Stimulated activated CD4-positive, alpha-beta T cell treated with anti-CD3 and anti-CD28 coated beads, Interleukin-4, amount 100 ng/mL, for 4 hours (primary cell): ENCODE data around the gene XIST.
"Not testable (repeated sequence)": the region's sequence is repeated elsewhere in the genome, so short reads cannot be mapped to it uniquely, and the experiment has no call there.

Experiments
- DNase-seq, 2 experiments: peaks; one replicate each; pipeline ENCODE4 v3.0.0-alpha.2; 2020

The XIST gene

DNA sequence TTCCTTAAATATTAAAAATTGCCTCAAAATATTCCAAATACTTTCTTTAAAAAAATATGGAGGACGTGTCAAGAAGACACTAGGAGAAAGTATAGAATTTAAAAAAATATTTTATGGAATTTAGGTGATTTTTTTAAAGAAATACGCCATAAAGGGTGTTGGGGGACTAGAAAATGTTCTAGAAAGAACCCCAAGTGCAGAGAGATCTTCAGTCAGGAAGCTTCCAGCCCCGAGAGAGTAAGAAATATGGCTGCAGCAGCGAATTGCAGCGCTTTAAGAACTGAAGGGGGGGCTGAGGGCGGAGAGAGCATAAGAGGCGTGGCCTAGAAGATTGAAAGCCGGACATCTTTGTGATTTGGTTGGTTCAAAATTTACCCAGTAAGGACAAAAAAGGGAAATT, at the start of gene XIST:
XIST (minus strand) TSS at position 248 of the 400 bp plus-strand sequence.
- DNase-seq = no peak

DNA sequence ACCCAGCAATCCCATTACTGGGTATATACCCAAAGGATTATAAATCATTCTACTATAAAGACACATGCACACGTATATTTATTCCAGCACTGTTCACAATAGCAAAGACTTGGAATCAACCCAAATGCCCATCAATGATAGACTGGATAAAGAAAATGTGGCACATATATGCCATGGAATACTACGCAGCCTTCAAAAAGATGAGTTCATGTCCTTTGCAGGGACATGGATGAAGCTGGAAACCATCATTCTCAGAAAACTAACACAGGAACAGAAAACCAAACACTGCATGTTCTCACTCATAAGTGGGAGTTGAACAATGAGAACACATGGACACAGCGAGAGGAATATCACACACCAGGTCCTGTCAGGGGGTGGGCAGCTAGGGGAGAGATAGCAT, 45.8 kb upstream of the XIST start:
- DNase-seq = not testable (repeated sequence)

DNA sequence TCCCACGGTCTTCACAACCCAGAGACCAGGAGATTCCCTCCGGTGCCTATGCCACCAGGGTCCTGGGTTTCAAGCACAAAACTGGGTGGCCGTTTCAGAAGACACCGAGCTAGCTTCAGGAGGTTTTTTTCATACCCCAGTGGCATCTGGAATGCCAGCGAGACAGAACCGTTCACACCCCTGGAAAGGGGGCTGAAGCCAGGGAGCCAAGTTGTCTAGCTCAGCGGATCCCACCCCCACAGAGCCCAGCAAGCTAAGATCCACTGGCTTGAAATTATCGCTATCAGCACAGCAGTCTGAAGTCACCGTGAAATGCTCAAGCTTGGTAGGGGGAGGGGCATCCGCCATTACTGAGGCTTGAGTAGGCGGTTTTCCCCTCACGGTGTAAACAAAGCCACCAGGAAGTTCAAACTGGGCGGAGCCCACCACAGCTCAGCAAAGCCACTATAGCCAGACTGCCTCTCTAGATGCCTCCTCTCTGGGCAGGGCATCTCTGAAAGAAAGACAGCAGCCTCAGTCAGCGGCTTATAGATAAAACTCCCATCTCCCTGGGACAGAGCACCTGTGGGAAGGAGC, 40.1 kb upstream of the XIST start:
- not testable (repeated sequence) for DNase-seq

DNA sequence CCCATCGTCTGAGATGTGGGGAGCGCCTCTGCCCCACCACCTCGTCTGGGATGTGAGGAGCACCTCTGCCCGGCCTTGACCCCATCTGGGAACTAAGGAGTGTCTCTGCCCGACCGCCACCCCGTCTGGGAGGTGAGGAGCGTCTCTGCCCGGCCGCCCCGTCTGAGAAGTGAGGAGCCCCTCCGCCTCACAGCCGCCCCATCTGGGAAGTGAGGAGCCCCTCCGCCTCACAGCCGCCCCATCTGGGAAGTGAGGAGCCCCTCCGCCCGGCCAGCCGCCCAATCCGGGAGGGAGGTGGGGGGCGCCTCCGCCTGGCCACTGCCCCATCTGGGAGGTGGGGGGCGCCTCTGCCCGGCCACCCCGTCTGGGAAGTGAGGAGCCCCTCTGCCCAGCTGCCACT, 29.7 kb upstream of the XIST start:
- not testable (repeated sequence) for DNase-seq

DNA sequence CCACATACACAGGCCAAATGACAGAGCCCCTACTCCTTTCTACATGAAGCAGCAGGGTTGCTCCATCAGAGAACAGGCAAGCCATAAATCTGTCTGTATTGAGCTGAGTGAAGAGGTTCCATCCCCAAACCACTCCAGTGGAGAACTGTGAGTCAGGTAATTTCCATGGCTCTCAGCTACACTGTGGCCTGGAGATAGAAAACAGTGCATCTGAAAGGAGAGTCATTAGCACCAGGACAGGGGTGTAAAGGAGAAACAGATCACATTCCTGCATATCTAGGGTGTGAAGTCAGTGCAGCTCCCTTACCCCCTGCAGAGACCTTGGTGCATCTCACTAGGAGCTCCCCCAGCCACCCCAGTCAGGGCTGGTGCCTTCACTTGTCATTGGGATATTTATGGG, 25.2 kb upstream of the XIST start:
- DNase-seq = no peak

DNA sequence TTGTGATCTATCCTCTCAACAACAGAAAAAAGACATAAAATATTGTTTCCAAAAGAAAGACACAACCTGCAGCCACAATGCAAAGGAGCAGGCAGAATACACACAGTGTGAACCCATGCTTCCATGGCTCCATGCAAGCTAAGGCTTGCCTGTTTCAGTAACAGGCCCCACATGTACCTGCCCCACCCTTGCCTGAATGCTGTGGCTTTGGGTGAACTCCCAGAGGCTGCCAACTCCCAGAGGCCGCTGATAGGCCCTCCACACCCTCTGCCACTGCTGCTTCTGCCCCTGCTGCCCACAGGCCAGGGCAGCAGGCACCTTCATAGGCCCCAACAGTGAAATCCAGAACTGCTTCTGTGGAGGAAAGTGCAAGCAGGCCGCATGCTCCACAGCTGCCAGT, 24.4 kb upstream of the XIST start:
- no peak for DNase-seq

DNA sequence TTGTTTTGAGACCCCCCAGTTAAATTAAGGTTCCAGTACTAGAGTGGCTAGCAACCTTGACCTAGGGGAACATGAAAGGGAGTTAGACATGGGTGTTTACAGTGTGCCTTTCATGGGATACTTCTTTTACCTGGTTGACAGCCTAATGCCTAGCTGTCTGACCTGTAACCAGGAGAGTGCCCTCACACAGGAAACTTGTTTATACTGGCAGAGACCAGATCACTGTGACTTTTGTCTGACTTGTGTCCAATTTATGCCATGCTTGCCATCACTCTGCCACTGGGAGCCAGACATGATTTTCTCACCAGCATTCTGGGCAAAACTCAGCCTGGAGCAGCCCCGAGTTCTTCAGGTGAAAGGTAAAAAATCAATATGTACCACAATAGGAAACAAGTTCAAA, 16.4 kb upstream of the XIST start:
- no peak for DNase-seq

DNA sequence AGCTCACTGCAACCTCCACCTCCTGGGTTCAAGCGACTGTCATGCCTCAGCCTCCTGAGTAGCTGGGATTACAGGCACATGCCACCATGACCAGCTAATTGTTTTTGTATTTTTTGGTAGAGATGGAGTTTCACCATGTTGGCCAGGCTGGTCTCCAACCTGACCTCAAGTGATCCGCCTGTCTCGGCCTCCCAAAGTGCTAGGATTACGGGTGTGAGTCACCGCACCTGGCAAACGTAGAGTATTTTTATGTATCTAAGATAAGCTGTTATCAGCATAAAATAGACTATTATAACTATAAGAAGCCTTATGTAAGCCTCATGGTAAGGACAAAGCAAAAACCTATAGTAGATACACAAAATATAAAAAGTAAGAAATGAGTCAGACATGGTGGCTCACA, 14.6 kb upstream of the XIST start:
- DNase-seq = no peak

DNA sequence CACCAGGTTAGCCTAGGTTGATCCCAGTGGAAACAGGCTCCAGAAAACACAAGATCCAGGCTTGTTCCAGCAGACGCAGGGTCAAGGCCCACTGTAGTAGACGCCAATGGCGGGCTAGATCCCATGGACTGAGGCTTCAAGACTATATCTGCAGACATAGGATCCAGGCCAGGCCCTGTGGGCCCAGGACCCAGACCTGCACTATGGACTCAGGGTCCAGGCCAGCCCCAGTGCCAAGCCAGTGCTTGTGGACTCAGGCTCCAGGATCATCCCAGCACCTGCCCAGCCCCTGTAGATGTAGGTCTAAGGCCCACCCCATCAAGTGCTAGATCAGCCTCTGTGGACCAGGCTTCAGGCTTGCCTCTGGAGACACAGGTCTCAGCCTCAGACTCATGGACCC, 11.3 kb upstream of the XIST start:
- no peak for DNase-seq

DNA sequence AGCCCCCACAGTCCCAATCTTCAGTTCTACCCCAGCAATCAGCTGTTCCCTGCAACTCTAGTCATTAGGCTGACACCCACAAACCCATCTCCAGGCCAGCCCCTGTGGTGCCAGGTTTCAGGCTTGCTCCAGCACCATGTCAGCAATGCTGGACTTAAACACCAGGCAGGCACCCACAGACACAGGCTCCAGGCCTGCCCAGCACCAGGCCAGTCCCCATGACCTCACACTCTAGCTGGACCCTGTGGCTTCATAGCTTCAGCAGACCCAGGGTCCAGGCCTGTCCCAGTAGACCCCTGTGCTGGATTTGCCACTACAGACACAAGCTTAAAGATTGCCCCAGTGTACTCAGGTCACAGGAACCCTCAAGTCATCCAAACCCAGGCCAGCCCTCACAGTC, 10.8 kb upstream of the XIST start:
- DNase-seq = no peak

DNA sequence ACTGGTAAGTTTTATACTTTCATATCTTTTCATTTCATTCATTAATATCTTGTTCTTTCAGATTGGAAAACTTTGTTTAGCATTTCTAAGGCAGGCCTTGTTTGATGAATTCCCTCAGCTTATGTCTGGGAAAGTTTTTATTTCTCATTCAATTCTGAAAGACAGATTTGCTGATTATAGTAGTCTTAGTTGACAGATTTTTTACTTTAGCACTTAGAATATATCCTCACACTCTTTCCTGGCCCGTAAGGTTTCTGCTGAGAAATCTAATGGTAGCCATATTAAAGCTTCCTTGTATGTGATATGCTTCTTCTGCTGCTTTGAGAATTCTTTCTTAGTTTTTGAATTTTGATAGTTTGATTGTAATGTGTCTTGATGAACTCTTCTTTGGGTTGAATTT, 7.1 kb upstream of the XIST start:
- DNase-seq = no peak

DNA sequence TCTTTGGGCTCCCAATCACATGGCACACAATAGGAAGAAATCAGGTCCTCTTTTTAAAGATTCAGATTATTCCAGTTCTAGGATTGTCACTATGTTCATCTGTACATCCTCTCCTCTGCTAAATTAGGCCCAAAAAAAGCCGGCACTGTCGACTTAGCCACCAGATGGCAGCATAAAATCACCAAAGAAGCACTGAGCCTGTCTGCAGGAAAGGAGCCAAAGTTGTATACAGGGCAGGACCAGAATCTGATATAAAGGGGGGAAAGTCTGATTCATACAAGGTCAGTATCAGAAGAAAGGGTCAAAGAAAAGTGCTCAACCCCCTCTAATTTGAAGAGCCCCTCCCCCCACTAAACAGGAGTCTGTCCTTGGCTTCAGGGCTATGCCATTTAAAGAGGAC, 3.0 kb upstream of the XIST start:
- DNase-seq = peak; percentile 36 to 40

DNA sequence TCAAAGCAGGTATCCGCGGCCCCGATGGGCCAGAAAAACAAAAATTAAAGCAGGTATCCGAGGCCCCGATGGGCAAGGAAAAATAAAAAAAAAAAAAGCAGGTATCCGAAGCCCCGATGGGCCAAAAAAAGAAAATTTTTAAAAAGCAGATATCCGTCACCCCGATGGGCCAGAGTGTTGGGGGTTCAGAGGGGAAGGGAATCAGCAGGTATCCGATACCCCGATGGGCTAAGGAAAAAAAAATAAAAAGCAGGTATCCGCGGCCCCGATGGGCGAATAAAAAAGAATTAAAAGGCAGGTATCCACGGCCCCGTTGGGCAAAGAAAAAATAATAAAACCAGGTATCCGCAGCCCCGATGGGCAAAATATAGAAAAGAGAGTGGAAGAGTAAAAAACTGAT, 492 bp downstream of the XIST start:
- no peak for DNase-seq

DNA sequence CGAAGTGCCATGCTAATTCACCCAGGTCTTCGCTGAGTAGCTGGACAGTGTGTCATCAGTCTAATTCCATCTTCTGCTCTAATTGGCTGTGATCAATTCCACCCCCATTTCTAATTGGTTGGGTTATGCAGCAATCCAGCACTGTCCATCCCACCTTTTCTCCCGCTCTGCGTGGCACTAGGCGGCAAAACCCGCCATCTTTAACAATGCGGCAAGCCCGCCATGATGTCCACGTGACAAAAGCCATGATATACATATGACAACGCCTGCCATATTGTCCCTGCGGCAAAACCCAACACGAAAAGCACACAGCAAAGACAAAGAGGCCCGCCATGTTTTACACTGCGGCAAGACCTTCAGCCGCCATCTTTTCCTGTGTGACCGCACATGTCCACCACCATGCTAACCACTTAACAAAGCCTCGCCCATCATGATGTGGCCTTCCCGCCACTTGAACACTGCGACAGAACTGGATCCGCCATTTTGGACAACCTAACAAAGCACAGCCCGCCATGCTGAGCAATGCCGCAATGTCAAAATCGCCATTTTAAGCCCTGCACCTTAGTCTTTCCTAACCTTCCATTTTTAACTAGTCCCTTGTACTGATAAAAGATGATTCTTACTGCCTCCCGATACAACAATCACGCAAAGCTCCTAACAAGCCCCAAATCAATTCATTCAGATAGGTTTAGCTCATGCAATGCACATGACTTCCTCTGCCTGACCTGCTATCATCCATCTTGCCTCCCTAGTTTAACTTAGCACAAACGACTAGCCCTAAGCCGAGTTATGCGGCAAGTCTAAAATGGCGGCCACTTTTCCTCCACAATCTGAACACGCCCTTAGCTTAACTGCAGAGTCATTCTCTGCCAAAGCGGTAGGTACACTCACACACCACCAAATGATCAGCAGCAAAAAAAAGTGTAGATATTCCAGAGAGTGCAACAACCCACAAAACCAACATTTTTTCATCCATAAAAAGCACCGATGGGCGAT, 1.2 kb downstream of the XIST start:
- DNase-seq = no peak

DNA sequence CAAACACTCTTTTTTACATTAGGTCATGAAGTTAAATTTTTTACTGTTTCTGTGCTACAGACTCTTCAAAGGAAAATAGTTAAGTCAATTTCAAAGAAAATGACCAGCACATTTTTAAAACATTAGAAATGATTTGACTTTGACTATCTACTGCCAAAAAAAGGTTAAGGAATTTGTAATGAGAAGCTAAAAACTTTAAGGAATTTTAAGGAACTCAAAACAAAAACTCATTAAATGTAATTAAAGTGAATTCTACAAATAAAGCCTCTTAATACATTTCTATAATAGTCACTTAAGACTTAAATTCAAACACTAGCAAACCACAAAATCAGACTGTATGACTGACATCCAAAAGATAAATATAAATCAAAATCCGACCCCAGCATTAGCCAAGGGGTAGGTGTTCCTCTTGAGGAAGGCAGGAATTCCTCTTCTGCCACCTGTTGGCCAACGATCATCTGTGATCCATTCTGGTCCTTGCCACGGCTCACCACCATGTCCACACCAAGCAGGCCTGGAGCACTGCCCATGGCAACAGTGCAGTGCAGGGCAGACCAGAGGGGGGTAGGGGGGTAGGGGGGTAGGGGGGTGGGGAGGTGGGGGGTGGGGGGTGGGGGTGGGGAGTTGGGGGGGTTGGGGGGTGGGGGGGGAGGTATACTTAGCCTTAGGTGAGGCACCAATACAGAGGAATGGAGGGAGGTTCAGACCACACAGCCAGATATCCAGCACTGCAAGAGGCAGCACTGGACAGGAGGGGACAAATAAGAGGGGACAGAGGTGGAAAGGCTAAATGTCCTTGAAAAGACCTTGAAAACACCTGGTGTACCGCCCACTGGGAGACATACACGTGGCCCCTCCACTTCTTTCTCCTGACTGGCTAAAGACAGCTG, 2.1 kb downstream of the XIST start:
- DNase-seq = no peak

DNA sequence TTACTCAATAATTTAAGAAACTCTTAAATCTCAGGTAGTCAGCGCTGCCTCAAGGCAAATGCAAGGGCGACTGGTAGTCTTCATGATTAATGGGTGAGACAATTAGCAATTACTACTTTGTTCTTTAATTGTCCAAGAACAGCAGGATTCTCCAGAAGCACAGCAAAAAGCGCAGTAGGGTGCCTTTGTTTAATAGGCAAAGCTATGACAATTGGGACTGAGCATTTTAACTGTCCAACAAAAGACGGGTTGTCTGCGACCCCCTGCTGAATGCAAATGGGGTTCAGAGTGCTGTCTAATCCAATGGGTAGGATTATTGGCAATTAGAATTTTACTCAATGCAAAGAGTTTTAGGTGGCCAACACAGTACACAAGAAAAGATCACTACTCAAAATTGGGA, 3.4 kb downstream of the XIST start:
- DNase-seq = no peak

DNA sequence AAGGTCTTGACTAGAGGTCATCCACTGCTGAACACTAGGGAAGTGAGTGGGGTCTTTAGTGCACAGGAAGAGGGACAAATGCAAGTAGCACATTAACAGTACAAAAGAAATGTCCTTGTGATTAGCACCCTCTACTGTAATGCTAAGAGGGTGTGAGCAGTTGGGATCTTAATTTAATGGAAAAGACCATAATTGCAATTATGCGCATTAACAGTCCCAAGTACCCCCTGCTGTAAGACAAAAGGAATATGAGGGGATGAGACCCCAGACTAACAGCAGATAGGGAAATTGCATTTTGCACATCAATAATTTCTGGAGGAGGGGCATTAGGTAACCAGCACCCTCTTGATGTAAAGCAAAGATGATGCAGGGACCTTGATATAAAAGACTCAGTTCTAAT, 4.5 kb downstream of the XIST start:
- DNase-seq = no peak

DNA sequence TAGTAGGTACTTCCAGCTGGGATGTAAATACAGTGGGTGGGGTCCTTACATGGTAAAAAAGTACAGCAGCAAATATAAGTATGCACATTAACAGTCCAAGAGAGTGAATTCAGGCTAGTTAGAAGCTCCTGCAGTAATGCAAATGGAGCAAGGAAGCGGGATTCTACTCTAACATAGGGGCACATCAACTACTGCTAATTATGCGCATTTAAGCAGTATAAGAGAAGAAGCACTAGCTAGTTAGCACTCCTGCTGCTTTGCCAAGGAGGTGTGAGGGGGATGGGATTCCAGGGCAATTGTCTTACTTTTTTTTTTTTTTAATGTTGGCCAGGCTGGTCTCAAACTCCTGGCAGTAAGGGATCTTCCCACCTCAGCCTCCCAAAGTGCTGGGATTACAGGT, 5.4 kb downstream of the XIST start:
- no peak for DNase-seq

DNA sequence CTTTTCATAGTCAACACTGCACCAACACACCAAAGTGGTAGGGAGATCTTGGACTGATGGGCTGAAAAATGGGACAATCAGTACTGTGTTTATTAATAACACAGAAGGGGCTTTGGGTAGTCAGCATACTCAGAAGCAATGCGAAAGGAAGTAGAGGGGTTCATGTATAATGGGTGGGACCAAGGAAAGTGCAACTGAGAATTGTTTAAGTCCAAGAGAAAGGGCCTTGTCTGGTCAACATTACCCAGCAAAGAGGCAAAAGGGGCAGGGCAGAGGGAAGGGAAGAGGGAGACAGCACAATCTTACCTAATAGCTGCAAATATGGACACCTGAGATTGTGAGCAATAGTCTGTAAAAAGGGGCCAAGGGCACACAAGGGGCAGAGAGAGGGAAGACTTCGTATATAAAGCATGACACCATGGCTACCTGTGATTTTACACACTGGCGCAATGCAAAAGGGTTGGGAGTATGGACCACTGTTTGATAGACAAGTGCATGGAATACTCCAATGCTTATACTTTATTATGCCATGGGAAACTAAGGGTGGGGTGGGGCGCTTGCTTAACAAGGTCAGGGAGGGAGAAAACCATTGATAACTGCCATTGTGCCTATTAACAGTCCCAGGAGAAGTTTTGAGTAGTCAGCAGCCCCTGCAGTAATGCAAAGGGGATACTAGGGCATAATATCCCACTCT, 9.8 kb downstream of the XIST start:
- no peak for DNase-seq

DNA sequence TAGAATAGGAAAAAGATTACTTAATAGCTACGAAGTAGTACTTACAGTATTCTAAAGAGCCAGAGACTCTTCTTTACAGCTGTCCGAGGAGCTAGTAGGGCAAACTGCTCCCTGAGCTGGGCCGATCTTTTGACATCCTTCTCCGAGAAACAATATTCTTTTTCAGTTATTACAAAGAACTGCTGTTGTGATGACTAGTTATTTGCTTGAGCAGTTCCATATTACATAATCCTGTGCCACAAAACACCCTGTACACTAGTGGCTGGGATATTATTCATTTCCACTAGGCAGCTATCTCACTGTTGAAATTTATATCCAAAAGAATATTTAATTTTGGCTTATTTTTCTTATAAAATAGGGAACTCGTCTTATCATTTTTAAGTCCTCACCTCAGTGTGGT, 11.2 kb downstream of the XIST start:
- no peak for DNase-seq

DNA sequence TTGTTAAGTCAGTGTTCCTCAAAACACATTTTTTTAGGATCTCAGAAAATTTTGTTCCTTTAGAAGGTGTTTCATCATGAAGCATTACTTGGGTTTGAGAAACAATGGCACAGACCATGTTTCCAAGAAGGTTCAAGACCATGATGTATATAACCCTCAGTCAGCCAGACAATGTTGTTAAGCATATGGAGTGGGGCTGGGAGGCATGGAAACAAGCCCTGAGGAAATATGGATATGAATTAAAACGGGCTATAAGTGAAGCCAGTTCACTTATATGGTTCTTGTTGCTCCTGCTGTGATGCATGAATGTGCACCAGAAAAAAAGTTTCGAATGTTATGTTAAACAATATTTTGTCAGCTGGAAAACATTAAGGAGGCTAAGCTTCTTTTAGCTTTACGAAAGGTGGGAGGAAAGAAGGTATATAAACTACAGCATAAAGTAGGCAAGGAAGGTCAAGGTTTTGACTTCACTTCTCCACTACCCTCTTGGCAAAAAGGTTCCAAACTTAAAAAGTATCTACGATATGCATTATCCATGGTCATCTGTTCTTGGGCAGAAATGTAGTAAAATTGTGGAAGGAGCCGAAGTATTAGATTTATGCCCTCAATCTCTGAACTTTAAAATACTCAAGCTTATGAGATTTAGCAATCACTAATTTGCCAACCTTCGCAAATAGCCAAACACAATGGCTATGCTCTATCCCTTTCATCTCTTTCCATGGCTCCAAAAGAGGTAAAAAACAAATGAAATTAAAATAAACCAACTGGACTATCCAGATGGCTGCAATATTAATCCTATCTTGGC, 12.2 kb downstream of the XIST start:
- no peak for DNase-seq

DNA sequence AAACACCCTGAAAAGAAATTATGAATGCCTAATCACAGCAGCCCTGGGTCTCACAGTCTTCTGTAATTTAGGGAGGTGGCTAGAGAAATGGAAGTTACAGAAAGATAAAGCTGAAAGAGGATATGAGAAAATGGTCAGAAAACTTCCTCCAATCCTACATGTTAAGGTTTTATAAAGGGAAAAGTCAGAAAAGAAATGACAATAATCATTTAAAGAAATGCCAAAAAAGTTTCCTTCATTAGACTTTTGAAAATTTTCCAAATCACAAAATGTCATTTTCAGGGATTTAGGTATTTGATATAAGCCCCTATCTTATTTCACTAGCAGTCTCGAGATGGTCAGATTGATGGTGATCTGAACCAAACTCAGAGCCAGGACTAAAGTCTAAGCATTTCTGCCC, 13.4 kb downstream of the XIST start:
- DNase-seq = no peak
